Natural killer cell (primary cell): ENCODE data around the gene GSDMA. TPM values are rescaled to one million over a fixed set of nuclear protein-coding genes. Genes with fewer than 3 reads are reported as not detected.
"Not testable (repeated sequence)": the region's sequence is repeated elsewhere in the genome, so short reads cannot be mapped to it uniquely, and the experiment has no call there.

Experiments
- ATAC-seq, 3 donors: fragments of 150-1000 bp in 2 of 3; fragments of 200-7000 bp in 1 of 3; cut with Tn5 transposase; 1 replicate in 1 of 3; 2 replicates in 2 of 3; pipeline ENCODE4 v1.10.0; 2021; ENCODE audit warnings: mild to moderate bottlenecking in 2 of 3, moderate library complexity in 2 of 3
- DNase-seq, 2 donors: peaks; one replicate each; pipeline versions ENCODE4 v3.0.0 to v3.0.0-alpha.2; 2013 to 2021; ENCODE audit warnings: mixed read lengths in 1 of 2
- H3K27ac ChIP-seq: one replicate; pipeline ENCODE4 v1.5.1; 2013; ENCODE audit warnings: mild to moderate bottlenecking, low read length
- H3K27me3 ChIP-seq: one replicate; pipeline ENCODE4 v1.6.1; 2013; ENCODE audit warnings: low read length; ENCODE audit not compliant: control insufficient read depth, insufficient read depth
- H3K36me3 ChIP-seq: one replicate; pipeline ENCODE4 v1.6.1; 2013; ENCODE audit warnings: low read length; ENCODE audit not compliant: control insufficient read depth, insufficient read depth
- H3K4me1 ChIP-seq: one replicate; pipeline ENCODE4 v1.6.1; 2013; ENCODE audit warnings: low read length; ENCODE audit not compliant: control insufficient read depth, insufficient read depth
- H3K4me3 ChIP-seq: one replicate; pipeline ENCODE4 v1.5.1; 2013; ENCODE audit warnings: low read length
- H3K9me3 ChIP-seq: one replicate; pipeline ENCODE4 v1.6.1; 2013; ENCODE audit warnings: low read length; ENCODE audit not compliant: control insufficient read depth, insufficient read depth
- H3K27ac Mint-ChIP-seq, 2 donors: one replicate each; pipeline ENCODE4 v1.8.0; 2022; ENCODE audit warnings: mild to moderate bottlenecking in 2 of 2, mixed read lengths in 2 of 2, moderate library complexity in 1 of 2
- H3K27me3 Mint-ChIP-seq, 2 donors: one replicate each; pipeline ENCODE4 v1.8.0; 2022; ENCODE audit warnings: low read depth in 2 of 2, mixed read lengths in 2 of 2
- H3K36me3 Mint-ChIP-seq: one replicate; pipeline ENCODE4 v1.8.0; 2022; ENCODE audit warnings: mixed read lengths
- H3K4me1 Mint-ChIP-seq, 2 donors: one replicate each; pipeline ENCODE4 v1.8.0; 2022; ENCODE audit warnings: mixed read lengths in 2 of 2
- H3K4me3 Mint-ChIP-seq: one replicate; pipeline ENCODE4 v1.8.0; 2022; ENCODE audit warnings: mild to moderate bottlenecking, moderate library complexity, mixed read lengths
- H3K9me3 Mint-ChIP-seq, 2 donors: one replicate each; pipeline ENCODE4 v1.8.0; 2022; ENCODE audit warnings: mixed read lengths in 2 of 2
- CTCF ChIP-seq: fragments of 200-600 bp; IDR thresholded peaks from one replicate; pipeline ENCODE4 v1.8.0; 2022; ENCODE audit warnings: antibody characterized with exemption
- WGBS: methylation state at CpG from one replicate; pipeline ENCODE4 v1.1.7; 2013; ENCODE audit warnings: missing lambda C conversion rate; ENCODE audit not compliant: insufficient coverage; 5-methylcytosine and 5-hydroxymethylcytosine counted together
- intact Hi-C: fragments of 100-400 bp; cut with micrococcal nuclease; formaldehyde crosslinking; loops from one replicate; pipeline ENCODE4 v1.14.2; 2022
- total RNA-seq, 4 donors: library from RNA; stranded (reverse); fragments of 120-200 nt in 1 of 4; gene quantifications; one replicate each; pipeline versions ENCODE4 v1.2.3 to v1.2.4, GENCODE V29; 2013 to 2022

Gene GSDMA
- total RNA-seq, 3 donors from 2014 or later (not counting 1 experiment from before 2014, with no cell fraction given), result 1.1 to 3.2 (median 2.1) TPM

GRCh38 chr17:39943702-39944392 lies 19.0 kb upstream of the GSDMA start:
- H3K4me3 Mint-ChIP-seq, result no peak overlapping the region
- H3K4me1 ChIP-seq, result no peaks in the 10 kb centered on the region
- no peaks in the 10 kb centered on the region for H3K36me3 Mint-ChIP-seq
- intact Hi-C loops, result no loop called here
- H3K36me3 ChIP-seq, result no peaks in the 10 kb centered on the region
- H3K4me3 ChIP-seq, result no peak overlapping the region
- H3K4me1 Mint-ChIP-seq, result no peaks in the 10 kb centered on the region
- H3K27me3 Mint-ChIP-seq, result peaks cover 0 to 4% of the 10 kb centered on the region in 2 donors
- no peak overlapping the region for H3K27ac ChIP-seq
- H3K27me3 ChIP-seq, result no peaks in the 10 kb centered on the region
- ATAC-seq (no peak), DNase-seq (no peak)
- H3K9me3 ChIP-seq, result no peaks in the 10 kb centered on the region
- TF ChIP-seq CTCF, result no peak
- 88% methylated on average over 14 of the region's 14 CpGs for WGBS
- no peaks in the 10 kb centered on the region for H3K9me3 Mint-ChIP-seq
- H3K27ac Mint-ChIP-seq, result no peak overlapping the region

GRCh38 chr17:39944393-39944711 lies 18.5 kb upstream of the GSDMA start:
- H3K9me3 Mint-ChIP-seq, result no peaks in the 10 kb centered on the region
- no peak overlapping the region for H3K4me3 ChIP-seq
- no peak for TF ChIP-seq CTCF
- ATAC-seq, result no peak
- no peak overlapping the region for H3K27ac Mint-ChIP-seq
- no peaks in the 10 kb centered on the region for H3K36me3 Mint-ChIP-seq
- WGBS, result 89% methylated on average over 16 of the region's 16 CpGs
- H3K4me3 Mint-ChIP-seq, result no peak overlapping the region
- H3K36me3 ChIP-seq, result no peaks in the 10 kb centered on the region
- H3K4me1 Mint-ChIP-seq, result no peaks in the 10 kb centered on the region
- DNase-seq, result no peak
- no peaks in the 10 kb centered on the region for H3K27me3 ChIP-seq
- intact Hi-C loops, result no loop called here
- H3K27me3 Mint-ChIP-seq, result peaks cover 0 to 4% of the 10 kb centered on the region in 2 donors
- H3K4me1 ChIP-seq, result no peaks in the 10 kb centered on the region
- no peaks in the 10 kb centered on the region for H3K9me3 ChIP-seq
- H3K27ac ChIP-seq, result no peak overlapping the region

- no peak overlapping the region for H3K27ac Mint-ChIP-seq
- no peak overlapping the region for H3K4me3 Mint-ChIP-seq
- TF ChIP-seq CTCF, result no peak
- H3K27me3 Mint-ChIP-seq, result peaks cover 0 to 4% of the 10 kb centered on the region in 2 donors
- intact Hi-C loops, result no loop called here
- no peak overlapping the region for H3K27ac ChIP-seq
- no peaks in the 10 kb centered on the region for H3K9me3 Mint-ChIP-seq
- WGBS, result 89% methylated on average over 14 of the region's 15 CpGs
- no peak for ATAC-seq
- H3K4me1 Mint-ChIP-seq, result no peaks in the 10 kb centered on the region
- no peaks in the 10 kb centered on the region for H3K27me3 ChIP-seq
- DNase-seq, result no peak
- no peaks in the 10 kb centered on the region for H3K36me3 Mint-ChIP-seq
- H3K4me1 ChIP-seq, result peaks cover under 1% of the 10 kb centered on the region
- H3K4me3 ChIP-seq, result no peak overlapping the region
- H3K36me3 ChIP-seq, result no peaks in the 10 kb centered on the region
- H3K9me3 ChIP-seq, result no peaks in the 10 kb centered on the region
Measured at GRCh38 chr17:39946551-39947330, 16.1 kb upstream of the GSDMA start.

GRCh38 chr17:39948489-39948828 lies 14.3 kb upstream of the GSDMA start:
- H3K27ac ChIP-seq, H3K9me3 Mint-ChIP-seq, intact Hi-C loops, H3K4me3 ChIP-seq, H3K4me1 Mint-ChIP-seq, H3K27ac Mint-ChIP-seq, H3K36me3 ChIP-seq, H3K9me3 ChIP-seq, H3K36me3 Mint-ChIP-seq, H3K27me3 ChIP-seq, ATAC-seq, H3K4me3 Mint-ChIP-seq, H3K27me3 Mint-ChIP-seq: not testable (repeated sequence)
- peaks cover 13% of the 10 kb centered on the region for H3K4me1 ChIP-seq
- WGBS, result 65% methylated on average over 5 of the region's 5 CpGs
- peak in 1 of 2 donors; percentile 39 for DNase-seq
